PC-9 (cell line): ENCODE measurements around the gene TM9SF1.

Source experiments
- CTCF ChIP-seq: fragments of 200-600 bp; sonication (generic); conservative IDR thresholded peaks from 2 replicates; pipeline ENCODE4 v1.6.1; 2017; ENCODE audit warnings: mixed run types, antibody characterized with exemption, mild to moderate bottlenecking, moderate library complexity
- EZH2 ChIP-seq: fragments of 200-600 bp; sonication (generic); IDR thresholded peaks from 2 replicates; pipeline ENCODE4 v1.8.0; 2017; ENCODE audit warnings: antibody characterized with exemption, low read depth

- TF ChIP-seq CTCF (no peak), EZH2 (no peak)
Observed at GRCh38 chr14:24144451-24144850, 50.8 kb downstream of the TM9SF1 start.
